GM18499 (cell line): Measurements from ENCODE around the gene BSPH1.
"Not testable (repeated sequence)": the region's sequence is repeated elsewhere in the genome, so short reads cannot be mapped to it uniquely, and the experiment has no call there.

ENCODE experiments used
- ATAC-seq: cut with Tn5 transposase; IDR thresholded peaks from one replicate; pipeline ENCODE4 v1.9.1; 2021; ENCODE audit warnings: moderate number of reproducible peaks; ENCODE audit not compliant: insufficient read depth, unreplicated experiment

BSPH1 gene

DNA sequence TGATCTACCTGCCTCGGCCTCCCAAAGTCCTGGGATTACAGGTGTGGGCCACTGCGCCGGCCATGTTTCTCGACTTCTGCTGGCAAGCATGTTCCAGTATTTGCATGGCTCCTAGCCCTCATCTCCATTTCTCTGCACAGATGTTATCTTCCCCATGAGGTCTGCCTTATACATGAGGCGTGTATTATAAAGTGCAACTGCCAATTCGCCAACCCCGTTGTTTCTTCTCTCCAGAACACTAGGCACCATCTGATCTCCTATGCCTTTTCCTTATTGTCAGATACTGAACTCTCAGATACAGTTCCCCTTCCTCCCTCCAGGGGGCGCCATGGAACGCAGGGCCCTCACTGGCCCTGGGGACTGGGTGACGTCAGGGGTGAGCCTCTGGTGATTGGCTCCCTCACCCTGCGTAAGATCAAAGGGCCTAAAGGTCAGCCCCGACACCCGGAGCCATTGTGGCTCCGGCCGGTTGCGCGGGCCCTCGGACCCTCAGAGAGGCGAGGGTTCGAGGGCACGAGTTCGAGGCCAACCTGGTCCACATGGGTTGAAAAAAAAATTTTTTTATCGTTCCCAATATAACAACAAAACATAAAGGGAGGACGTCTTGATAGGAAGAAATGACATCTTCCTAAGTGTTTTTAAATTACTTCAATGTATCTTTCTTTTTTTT lies 42.0 kb downstream of the BSPH1 start:
- not testable (repeated sequence) for ATAC-seq

DNA sequence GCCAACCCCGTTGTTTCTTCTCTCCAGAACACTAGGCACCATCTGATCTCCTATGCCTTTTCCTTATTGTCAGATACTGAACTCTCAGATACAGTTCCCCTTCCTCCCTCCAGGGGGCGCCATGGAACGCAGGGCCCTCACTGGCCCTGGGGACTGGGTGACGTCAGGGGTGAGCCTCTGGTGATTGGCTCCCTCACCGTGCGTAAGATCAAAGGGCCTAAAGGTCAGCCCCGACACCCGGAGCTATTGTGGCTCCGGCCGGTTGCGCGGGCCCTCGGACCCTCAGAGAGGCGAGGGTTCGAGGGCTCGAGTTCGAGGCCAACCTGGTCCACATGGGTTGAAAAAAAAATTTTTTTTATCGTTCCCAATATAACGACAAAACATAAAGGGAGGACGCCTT lies 63.4 kb downstream of the BSPH1 start:
- not testable (repeated sequence) for ATAC-seq

- ATAC-seq = not testable (repeated sequence)
Measured at GRCh38 chr19:47920107-47920506, 71.9 kb downstream of the BSPH1 start.
